NCI-H146 treated with DMSO at 0.1 percent for 48 hours (cell line): Measurements from ENCODE around the gene DNAAF1.
A peak's percentile ranks its signal among the peaks of the same experiment; 100 is the strongest.
"Not testable (repeated sequence)": the region's sequence is repeated elsewhere in the genome, so short reads cannot be mapped to it uniquely, and the experiment has no call there.

Source experiments
- DNase-seq: peaks from one replicate; lab custom pipeline; 2025; ENCODE audit not compliant: unreplicated experiment; lab: John Stamatoyannopoulos, UW

Gene DNAAF1

GRCh38 chr16:84205123-84205522, 60.0 kb downstream of the DNAAF1 start:
- not testable (repeated sequence) for DNase-seq

GRCh38 chr16:84205976-84206691, 61.0 kb downstream of the DNAAF1 start:
- DNase-seq: no peak

DNA sequence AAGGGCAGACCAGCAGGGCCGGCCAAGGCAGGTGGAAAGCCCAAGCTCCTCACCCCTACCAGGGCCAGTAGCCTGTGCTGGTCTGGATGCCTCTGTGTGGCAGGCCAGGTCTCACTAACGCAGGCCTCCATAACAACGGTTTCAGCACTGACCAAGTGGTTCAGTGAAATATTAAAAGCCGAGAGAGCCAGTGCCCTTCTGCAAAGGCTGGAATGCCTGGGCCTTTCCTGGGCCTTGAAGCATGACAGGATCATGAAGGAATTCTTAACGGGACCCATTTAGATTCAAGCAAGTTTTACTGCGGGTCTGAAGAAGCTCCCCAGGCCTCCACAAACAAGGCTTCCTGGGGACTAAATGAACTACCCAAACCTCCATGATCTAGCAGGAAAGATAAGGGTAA, 62.1 kb downstream of the DNAAF1 start:
- no peak for DNase-seq

GRCh38 chr16:84207879-84208278, 62.8 kb downstream of the DNAAF1 start:
- peak; percentile 29 for DNase-seq

DNA sequence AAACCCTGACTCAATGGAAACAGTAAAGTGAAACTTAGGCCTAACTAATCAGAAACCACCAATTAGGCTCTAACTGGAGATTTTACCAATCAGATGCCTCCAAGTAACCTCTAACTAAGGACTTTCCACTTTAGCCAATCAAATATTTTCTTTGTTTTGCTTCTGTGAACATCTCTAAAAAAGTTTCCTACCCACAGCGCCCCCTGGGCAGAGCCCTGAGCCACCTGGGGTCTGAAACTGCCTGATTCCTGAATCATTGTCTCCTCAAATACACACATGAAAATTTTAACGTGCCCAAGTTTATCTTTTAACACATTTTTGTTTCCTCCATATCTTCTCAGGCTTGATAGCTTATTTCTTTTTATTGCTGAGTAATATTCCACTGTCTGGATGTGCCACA, 64.9 kb downstream of the DNAAF1 start:
- DNase-seq: no peak

GRCh38 chr16:84212154-84212553, 67.0 kb downstream of the DNAAF1 start:
- no peak for DNase-seq

DNA sequence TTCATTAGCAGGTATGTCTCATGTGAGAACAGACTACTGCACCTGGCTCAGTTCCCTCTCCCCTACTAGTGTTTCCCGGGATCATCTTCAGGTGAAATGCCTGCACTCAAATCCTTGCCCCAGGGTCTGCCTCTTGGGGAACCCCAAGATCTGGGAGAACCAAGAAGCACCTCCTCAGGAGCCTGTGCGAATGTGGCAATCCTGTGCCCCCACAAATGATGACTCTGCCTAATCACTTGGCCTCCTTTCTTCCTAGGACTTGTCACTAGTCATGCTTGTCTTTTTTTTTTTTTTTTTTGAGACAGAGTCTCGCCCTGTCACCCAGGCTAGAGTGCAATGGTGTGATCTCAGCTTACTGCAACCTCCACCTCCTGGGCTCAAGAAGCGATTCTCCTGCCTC, 67.5 kb downstream of the DNAAF1 start:
- DNase-seq: no peak

DNA sequence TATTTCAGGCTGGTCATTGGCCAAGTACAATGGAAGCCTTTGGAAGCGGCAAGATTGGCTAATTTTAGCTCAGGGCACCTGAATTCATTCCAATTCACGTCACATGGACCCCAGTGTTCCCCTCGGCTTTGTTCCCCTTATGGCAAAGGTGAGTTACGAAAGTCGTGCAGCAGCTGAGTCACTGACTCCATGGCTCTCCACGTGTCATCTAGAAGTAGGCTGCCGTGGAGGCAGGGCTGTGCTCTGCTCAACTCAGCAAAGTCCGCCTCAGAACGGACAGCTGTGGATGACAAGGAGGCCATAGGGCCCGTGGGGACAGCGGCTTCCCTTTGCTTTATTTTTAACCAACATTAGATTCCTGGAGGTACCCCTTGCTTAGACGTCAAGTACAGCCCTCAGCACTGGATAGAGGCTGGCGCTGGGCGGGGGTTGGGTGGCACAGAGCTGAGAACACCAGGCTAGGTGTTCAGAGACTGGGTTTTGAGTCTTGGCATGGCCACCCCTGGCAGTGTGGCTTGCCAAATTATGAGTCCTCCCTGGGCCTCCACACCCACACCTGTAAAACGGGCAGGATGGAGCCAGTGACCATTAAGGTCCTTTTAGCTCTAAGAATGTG, 69.5 kb downstream of the DNAAF1 start:
- no peak for DNase-seq

GRCh38 chr16:84215531-84215930, 70.4 kb downstream of the DNAAF1 start:
- no peak for DNase-seq

- DNase-seq: not testable (repeated sequence)
Measured at GRCh38 chr16:84216144-84216543, 71.0 kb downstream of the DNAAF1 start.

DNA sequence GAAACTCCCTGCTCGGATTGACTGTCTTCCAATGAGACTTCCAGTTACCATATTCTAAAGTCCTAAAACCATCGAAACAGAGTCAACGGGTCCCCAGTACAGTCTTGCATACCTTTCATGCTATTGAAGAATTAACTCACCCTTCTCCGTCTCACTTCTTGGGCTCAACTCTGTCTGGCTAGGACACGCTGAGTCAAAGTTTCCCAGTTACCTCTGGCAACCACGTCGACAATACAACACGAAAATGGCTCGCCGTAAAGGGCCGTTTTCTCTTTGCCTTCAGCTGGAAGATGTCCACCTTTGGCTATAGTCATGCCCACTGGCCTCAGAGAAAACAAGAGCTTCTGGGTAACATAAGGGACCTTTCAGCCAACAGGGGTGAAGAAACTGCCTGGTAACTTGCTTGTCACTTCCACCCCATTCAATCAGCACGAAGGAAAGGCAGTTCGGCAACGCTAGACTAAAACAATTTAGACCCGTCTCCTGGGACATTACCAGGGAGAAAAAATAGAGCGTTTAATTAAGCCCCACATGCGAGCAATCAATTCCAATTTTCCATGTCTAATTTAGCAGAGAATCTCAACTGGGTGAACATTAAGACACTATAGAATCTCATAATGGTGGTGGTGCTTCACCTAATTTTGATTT, 73.2 kb downstream of the DNAAF1 start:
- DNase-seq: no peak

- no peak for DNase-seq
Measured at GRCh38 chr16:84218956-84219355, 73.8 kb downstream of the DNAAF1 start.

DNA sequence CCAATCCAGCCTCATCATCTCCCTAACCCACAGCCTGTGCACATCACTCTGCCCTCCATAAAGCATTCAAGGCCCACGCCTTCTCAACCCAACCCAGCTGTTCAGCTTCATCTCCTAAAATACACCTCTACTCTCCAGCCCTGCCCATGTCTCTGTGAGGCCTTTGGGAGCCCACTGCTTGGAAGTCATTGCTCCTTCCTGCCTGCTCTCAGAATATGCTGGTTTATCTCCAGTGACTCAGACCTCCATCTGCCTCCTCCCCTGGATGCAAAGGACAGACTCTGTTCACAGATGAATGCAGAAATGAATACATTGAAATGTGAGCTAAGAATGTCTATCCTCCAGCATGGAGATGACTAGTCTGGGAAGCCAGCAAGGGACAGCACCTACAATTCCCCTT, 75.7 kb downstream of the DNAAF1 start:
- no peak for DNase-seq

- no peak for DNase-seq
Measured at GRCh38 chr16:84223456-84223855, 78.3 kb downstream of the DNAAF1 start.

- DNase-seq: no peak
Measured at GRCh38 chr16:84224554-84224953, 79.4 kb downstream of the DNAAF1 start.

GRCh38 chr16:84225126-84225525, 80.0 kb downstream of the DNAAF1 start:
- no peak for DNase-seq

- no peak for DNase-seq
Measured at GRCh38 chr16:84225571-84225970, 80.5 kb downstream of the DNAAF1 start.

- DNase-seq: no peak
Measured at GRCh38 chr16:84226026-84226425, 80.9 kb downstream of the DNAAF1 start.
